Raji (cell line): ENCODE results near the gene CST6.

Experiments
- POLR2A ChIP-seq: IDR thresholded peaks from 2 replicates; pipeline ENCODE4 v1.6.1; 2011; ENCODE audit warnings: low read depth, low read length, control low read depth; ENCODE audit not compliant: insufficient read depth

CST6 gene

GRCh38 chr11:65979261-65979759 lies 32.5 kb upstream of the CST6 start:
- TF ChIP-seq POLR2A: no peak

DNA sequence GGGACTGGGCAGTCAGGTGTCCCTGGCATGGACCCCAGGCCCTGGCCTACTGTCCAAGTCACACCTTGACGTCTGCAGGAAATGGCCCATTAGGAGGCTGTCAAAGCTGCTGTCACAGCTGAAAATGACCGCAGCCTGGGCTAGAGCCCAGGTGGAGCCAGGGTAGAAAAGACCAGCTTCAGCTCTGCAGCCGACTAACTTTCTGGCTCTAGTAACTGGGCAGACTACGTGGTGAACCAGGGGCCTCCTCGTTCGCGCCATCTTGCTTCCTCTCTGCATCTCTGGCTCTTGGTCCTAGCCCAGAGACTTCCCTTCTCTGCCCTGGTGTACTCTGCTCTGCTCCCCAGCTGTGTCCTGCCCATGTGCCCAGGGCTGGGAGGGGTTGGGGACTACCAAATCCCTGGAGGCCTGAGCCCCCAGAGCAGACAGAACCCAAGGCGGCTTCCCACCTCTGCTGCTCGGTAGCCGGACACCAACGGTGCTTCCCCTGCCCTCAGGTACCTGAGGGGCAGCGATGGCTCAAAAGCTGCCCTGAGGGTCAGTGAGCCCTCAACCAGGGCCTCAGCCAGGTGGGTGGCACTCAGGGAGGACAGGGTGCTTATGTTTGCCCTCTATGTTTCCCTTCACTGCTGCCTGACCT lies 30.6 kb upstream of the CST6 start:
- TF ChIP-seq POLR2A: no peak

- no peak for TF ChIP-seq POLR2A
These were observed 29.6 kb upstream of the CST6 start for GRCh38 chr11:65981972-65982823.

- no peak for TF ChIP-seq POLR2A
These were observed 28.8 kb upstream of the CST6 start for GRCh38 chr11:65982824-65983588.

GRCh38 chr11:65983589-65983987 lies 28.2 kb upstream of the CST6 start:
- no peak for TF ChIP-seq POLR2A

DNA sequence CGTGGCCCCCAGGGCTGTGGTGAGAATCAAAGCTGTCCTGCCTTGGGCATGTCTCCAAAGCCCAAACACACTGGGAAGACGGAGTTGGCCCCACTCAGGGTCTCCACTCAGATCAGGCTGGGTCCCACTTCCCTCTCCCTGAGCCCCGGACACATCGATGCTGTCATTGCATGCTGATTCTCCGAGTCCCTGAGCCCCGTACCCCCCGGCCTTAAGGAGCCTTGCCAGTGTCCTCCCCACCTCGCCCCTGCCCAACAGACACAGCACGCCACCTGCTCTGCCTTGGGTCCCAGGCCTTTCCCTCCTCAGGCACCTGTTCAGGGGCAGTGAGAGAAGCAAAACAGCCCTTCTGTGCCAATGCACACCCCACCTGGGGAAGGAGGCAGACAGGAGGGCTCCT lies 24.5 kb upstream of the CST6 start:
- TF ChIP-seq POLR2A: no peak

DNA sequence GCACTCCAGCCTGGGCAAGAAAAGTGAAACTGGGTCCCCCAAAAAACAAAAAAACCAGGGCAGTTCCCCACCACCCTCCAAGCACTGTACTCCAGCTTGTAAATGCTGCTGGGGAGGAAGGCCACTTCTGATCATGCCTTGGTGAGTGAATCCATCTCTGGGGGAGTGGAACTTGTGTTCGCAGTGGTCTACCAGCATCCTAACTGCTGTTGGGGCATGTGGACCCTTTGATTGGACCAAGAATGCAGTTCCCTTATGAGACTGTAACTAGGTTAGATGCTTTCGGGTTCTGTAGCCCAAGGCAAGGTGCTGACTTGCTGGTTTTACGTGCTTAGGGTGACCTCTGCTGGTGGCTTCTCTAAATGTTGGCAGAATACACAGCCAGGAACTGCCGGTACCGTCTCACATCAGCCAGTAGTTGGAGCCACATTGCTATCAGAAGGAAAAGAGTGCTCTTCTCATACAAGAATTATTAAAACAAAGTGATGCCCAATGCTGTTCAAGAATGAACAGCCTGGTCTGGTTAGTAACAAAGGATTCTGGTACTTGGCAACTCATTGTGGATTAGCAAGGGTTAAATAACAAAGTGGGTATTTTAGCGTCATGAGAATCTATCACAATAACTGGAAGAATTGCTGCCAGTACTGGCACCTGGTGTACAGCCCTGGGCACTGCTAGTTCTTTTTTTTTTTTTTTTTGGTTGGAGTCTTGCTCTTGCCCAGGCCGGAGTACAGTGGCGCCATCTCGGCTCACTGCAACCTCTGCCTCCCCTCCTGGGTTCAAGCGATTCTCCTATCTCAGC lies 22.8 kb upstream of the CST6 start:
- peak; percentile 26; the same call in 1 of the 2 replicates for TF ChIP-seq POLR2A

- no peak for TF ChIP-seq POLR2A
These were observed 19.8 kb upstream of the CST6 start for GRCh38 chr11:65992056-65992455.

DNA sequence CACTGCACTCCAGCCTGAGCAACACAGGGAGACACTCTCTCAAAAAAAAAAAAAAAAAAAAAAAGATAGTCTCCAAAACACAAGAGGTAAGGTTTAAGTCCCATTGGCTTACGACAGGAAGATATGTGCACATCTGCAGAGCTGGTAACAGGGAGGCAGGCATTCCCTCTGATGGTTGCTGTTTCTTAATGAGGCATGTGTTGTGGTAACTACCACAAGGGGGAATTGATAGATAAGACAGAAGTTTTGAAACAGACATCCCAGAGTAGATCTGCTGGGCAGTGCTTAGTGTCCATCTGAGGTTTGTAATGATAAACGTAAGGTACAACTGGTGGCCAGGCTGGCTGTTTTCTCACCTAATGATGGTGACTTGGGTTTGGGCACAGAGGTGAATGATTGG lies 14.5 kb upstream of the CST6 start:
- no peak for TF ChIP-seq POLR2A

- peak; percentile 92 for TF ChIP-seq POLR2A
These were observed 9.7 kb upstream of the CST6 start, which contains the start of the genes BANF1 and EIF1AD for GRCh38 chr11:66001942-66002647. TSS of gene BANF1 (plus strand) at chr11:66002503. CDS start at chr11:66003251, 748 bp downstream. TSS of gene EIF1AD (minus strand) at chr11:66002157. CDS start at chr11:66000389, 1,768 bp downstream.

DNA sequence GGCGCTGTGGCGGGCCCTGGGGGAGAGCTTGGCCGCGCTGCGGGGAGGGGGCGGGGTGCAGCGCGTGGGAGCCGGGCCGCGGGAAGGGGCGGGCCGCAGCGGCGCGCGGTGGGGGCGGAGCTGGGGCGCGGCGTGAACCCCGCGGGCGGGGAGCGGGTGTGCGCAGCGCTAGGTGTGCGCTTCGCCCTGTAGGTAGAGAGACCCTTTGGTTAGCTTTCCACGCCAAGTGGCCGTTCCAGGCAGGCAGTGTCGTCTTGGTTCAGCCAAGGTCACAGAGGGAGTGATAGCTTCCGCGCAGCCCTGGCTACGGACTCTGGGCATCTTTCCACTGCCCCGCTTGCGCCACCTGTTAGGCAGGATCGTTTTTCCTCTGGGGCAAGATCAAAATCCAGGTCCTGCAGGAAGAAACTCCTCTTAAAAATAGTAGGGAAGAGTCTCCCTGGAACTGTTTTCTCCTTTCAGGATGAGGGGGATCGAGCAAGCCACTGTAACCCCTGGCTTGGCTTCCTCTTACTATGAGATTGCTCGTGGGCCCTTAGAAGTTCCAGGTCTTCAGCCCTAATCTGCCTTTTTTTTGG lies 9.1 kb upstream of the CST6 start:
- peak; percentile 67; the same call in 1 of the 2 replicates for TF ChIP-seq POLR2A

DNA sequence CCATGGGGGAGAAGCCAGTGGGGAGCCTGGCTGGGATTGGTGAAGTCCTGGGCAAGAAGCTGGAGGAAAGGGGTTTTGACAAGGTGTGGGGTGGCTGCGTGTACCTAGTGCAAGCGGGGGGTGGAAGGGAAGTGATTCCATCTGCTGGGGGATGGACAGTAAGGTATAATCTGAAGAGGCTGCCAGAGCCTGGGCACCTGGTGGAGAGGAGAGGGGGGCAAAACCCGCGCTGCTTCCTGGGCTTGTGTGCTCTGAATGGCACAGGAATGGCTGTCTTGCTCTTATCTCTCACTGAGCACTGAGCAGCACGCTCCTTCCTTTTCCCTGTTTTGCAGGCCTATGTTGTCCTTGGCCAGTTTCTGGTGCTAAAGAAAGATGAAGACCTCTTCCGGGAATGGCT lies 8.5 kb upstream of the CST6 start:
- TF ChIP-seq POLR2A: no peak

DNA sequence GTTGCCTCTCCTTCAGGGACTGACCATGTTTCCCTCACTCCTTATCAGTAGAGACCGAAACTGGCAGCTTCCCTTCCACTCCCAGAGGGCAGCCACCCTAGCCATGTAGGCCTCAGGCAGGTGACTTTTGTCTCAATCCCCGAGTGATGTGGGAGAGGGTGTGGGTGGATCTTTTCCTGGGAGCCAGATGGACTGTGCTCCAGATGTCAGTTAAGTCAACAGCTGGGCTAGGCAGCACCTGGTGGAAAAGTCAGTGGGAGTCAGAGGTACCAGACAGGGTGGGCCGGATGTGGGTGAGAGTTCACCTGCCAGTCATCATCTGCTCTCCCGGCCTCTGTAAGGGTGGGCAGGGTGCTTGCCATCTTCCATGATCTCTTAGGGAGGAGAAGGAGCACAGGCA lies 7.6 kb upstream of the CST6 start:
- TF ChIP-seq POLR2A: no peak
